Measurements from ENCODE around the gene SLC35F1.

Gene SLC35F1

GRCh38 chr6:118044275-118044674, 137.2 kb downstream of the SLC35F1 start:
- no peak overlapping the region for H2BK5ac ChIP-seq (ENCODE audit: low read length)
- H4K91ac ChIP-seq (ENCODE audit: low read depth, low read length, poor library complexity) = no peak overlapping the region
- WGBS, 2 donors (ENCODE audit: extremely low coverage in 2 of 2, insufficient read length in 2 of 2, insufficient replicate concordance in 1 of 2) = no CpG with 5 or more reads among the region's 2 CpGs
- H3K9me3 ChIP-seq (replicated peaks in 1 of 2; ENCODE audit: control insufficient read depth in 2 of 2, insufficient read depth in 1 of 2, low read depth in 1 of 2, low read length in 2 of 2) = no peaks in the 10 kb centered on the region
- no peak overlapping the region for H3K14ac ChIP-seq (ENCODE audit: low read length)
- H3K4me2 ChIP-seq (ENCODE audit: insufficient read depth, low read length, poor library complexity, severe bottlenecking) = no peak overlapping the region
- no peak overlapping the region for H4K8ac ChIP-seq (ENCODE audit: low read depth, low read length)
- H3K4me3 ChIP-seq (ENCODE audit: low read length in 2 of 2) = no peak overlapping the region
- H2AK5ac ChIP-seq (ENCODE audit: low read depth, low read length) = no peak overlapping the region
- H2AFZ ChIP-seq (ENCODE audit: low read length) = no peak overlapping the region
- no peak overlapping the region for H3K18ac ChIP-seq (ENCODE audit: low read length)
- peaks cover 4% of the 10 kb centered on the region in 2 donors for H3K4me1 ChIP-seq (ENCODE audit: control insufficient read depth in 2 of 2, insufficient read depth in 1 of 2, low read depth in 1 of 2, low read length in 2 of 2)
- H3K36me3 ChIP-seq (replicated peaks in 1 of 2; ENCODE audit: control insufficient read depth in 2 of 2, insufficient read depth in 2 of 2, low read length in 2 of 2) = no peaks in the 10 kb centered on the region
- no peak overlapping the region for H3K9ac ChIP-seq (ENCODE audit: low read depth, low read length, poor library complexity)
- no peaks in the 10 kb centered on the region for H3K79me1 ChIP-seq (ENCODE audit: low read depth, low read length)
- H3K27me3 ChIP-seq (ENCODE audit: control insufficient read depth in 3 of 3, insufficient read depth in 3 of 3, low read depth in 1 of 3, low read length in 3 of 3) = no peaks in the 10 kb centered on the region
- no peak for DNase-seq (ENCODE audit: low spot score)
- H2BK120ac ChIP-seq (ENCODE audit: low read depth, low read length) = no peak overlapping the region
- no peak overlapping the region for H3K4ac ChIP-seq (ENCODE audit: low read length)
- no peak overlapping the region for H3K27ac ChIP-seq (replicated peaks; ENCODE audit: low read length)
- no peak overlapping the region for H3K23ac ChIP-seq (ENCODE audit: low read depth, low read length, poor library complexity)
- no peak overlapping the region for H2BK12ac ChIP-seq (ENCODE audit: low read length)
- no peak overlapping the region for H2BK15ac ChIP-seq (ENCODE audit: low read length)

- Histone ChIP-seq H3K4me3 (ENCODE audit: low read length in 2 of 2) (no peak overlapping the region), H3K36me3 (replicated peaks in 1 of 2; ENCODE audit: control insufficient read depth in 2 of 2, insufficient read depth in 2 of 2, low read length in 2 of 2) (no peaks in the 10 kb centered on the region)
- no CpG with 5 or more reads among the region's 1 CpG for WGBS, 2 donors (ENCODE audit: extremely low coverage in 2 of 2, insufficient read length in 2 of 2, insufficient replicate concordance in 1 of 2)
Measured at GRCh38 chr6:118054082-118054481, 147.0 kb downstream of the SLC35F1 start.

GRCh38 chr6:118061666-118062065, 154.6 kb downstream of the SLC35F1 start:
- Histone ChIP-seq H2BK12ac (ENCODE audit: low read length) (no peak overlapping the region), H3K18ac (ENCODE audit: low read length) (no peak overlapping the region), H4K91ac (ENCODE audit: low read depth, low read length, poor library complexity) (no peak overlapping the region), H3K27me3 (ENCODE audit: control insufficient read depth in 3 of 3, insufficient read depth in 3 of 3, low read depth in 1 of 3, low read length in 3 of 3) (no peaks in the 10 kb centered on the region), H3K79me1 (ENCODE audit: low read depth, low read length) (no peaks in the 10 kb centered on the region), H3K4me3 (ENCODE audit: low read length in 2 of 2) (no peak overlapping the region), H2BK5ac (ENCODE audit: low read length) (no peak overlapping the region), H2BK15ac (ENCODE audit: low read length) (no peak overlapping the region), H2AFZ (ENCODE audit: low read length) (no peak overlapping the region), H3K27ac (replicated peaks; ENCODE audit: low read length) (no peak overlapping the region), H2AK5ac (ENCODE audit: low read depth, low read length) (no peak overlapping the region), H3K4ac (ENCODE audit: low read length) (no peak overlapping the region), H4K8ac (ENCODE audit: low read depth, low read length) (no peak overlapping the region), H3K14ac (ENCODE audit: low read length) (no peak overlapping the region), H3K4me1 (ENCODE audit: control insufficient read depth in 2 of 2, insufficient read depth in 1 of 2, low read depth in 1 of 2, low read length in 2 of 2) (no peaks in the 10 kb centered on the region), H3K9ac (ENCODE audit: low read depth, low read length, poor library complexity) (no peak overlapping the region), H3K36me3 (replicated peaks in 1 of 2; ENCODE audit: control insufficient read depth in 2 of 2, insufficient read depth in 2 of 2, low read length in 2 of 2) (no peaks in the 10 kb centered on the region), H2BK120ac (ENCODE audit: low read depth, low read length) (no peak overlapping the region), H3K9me3 (replicated peaks in 1 of 2; ENCODE audit: control insufficient read depth in 2 of 2, insufficient read depth in 1 of 2, low read depth in 1 of 2, low read length in 2 of 2) (peaks cover 3 to 21% of the 10 kb centered on the region in 2 donors), H3K4me2 (ENCODE audit: insufficient read depth, low read length, poor library complexity, severe bottlenecking) (no peak overlapping the region), H3K23ac (ENCODE audit: low read depth, low read length, poor library complexity) (no peak overlapping the region)
- DNase-seq (ENCODE audit: low spot score) = no peak
- WGBS, 2 donors (ENCODE audit: extremely low coverage in 2 of 2, insufficient read length in 2 of 2, insufficient replicate concordance in 1 of 2) = no CpG with 5 or more reads among the region's 8 CpGs

More at GRCh38 chr6:118054082-118054481, 147.0 kb downstream of the SLC35F1 start:
- no peak overlapping the region for H2BK12ac ChIP-seq (ENCODE audit: low read length)
- H4K8ac ChIP-seq (ENCODE audit: low read depth, low read length) = no peak overlapping the region
- H2AK5ac ChIP-seq (ENCODE audit: low read depth, low read length) = no peak overlapping the region
- H3K18ac ChIP-seq (ENCODE audit: low read length) = no peak overlapping the region
- no peak overlapping the region for H3K4me2 ChIP-seq (ENCODE audit: insufficient read depth, low read length, poor library complexity, severe bottlenecking)
- H2BK5ac ChIP-seq (ENCODE audit: low read length) = no peak overlapping the region
- H3K9me3 ChIP-seq (replicated peaks in 1 of 2; ENCODE audit: control insufficient read depth in 2 of 2, insufficient read depth in 1 of 2, low read depth in 1 of 2, low read length in 2 of 2) = peaks cover 0 to 2% of the 10 kb centered on the region in 2 donors
- no peak overlapping the region for H3K9ac ChIP-seq (ENCODE audit: low read depth, low read length, poor library complexity)
- no peak overlapping the region for H3K23ac ChIP-seq (ENCODE audit: low read depth, low read length, poor library complexity)
- no peaks in the 10 kb centered on the region for H3K27me3 ChIP-seq (ENCODE audit: control insufficient read depth in 3 of 3, insufficient read depth in 3 of 3, low read depth in 1 of 3, low read length in 3 of 3)
- no peak overlapping the region for H2BK120ac ChIP-seq (ENCODE audit: low read depth, low read length)
- H3K79me1 ChIP-seq (ENCODE audit: low read depth, low read length) = no peaks in the 10 kb centered on the region
- no peak overlapping the region for H4K91ac ChIP-seq (ENCODE audit: low read depth, low read length, poor library complexity)
- DNase-seq (ENCODE audit: low spot score) = no peak
- no peak overlapping the region for H3K14ac ChIP-seq (ENCODE audit: low read length)
- no peak overlapping the region for H2BK15ac ChIP-seq (ENCODE audit: low read length)
- H3K4me1 ChIP-seq (ENCODE audit: control insufficient read depth in 2 of 2, insufficient read depth in 1 of 2, low read depth in 1 of 2, low read length in 2 of 2) = no peaks in the 10 kb centered on the region
- H2AFZ ChIP-seq (ENCODE audit: low read length) = no peak overlapping the region
- H3K27ac ChIP-seq (replicated peaks; ENCODE audit: low read length) = no peak overlapping the region
- H3K4ac ChIP-seq (ENCODE audit: low read length) = no peak overlapping the region

GRCh38 chr6:118080547-118080946, 173.5 kb downstream of the SLC35F1 start:
- Histone ChIP-seq H3K14ac (ENCODE audit: low read length) (no peak overlapping the region), H3K9me3 (replicated peaks in 1 of 2; ENCODE audit: control insufficient read depth in 2 of 2, insufficient read depth in 1 of 2, low read depth in 1 of 2, low read length in 2 of 2) (peaks cover 0 to 12% of the 10 kb centered on the region in 2 donors), H3K27ac (replicated peaks; ENCODE audit: low read length) (no peak overlapping the region), H3K27me3 (ENCODE audit: control insufficient read depth in 3 of 3, insufficient read depth in 3 of 3, low read depth in 1 of 3, low read length in 3 of 3) (no peaks in the 10 kb centered on the region), H3K4me2 (ENCODE audit: insufficient read depth, low read length, poor library complexity, severe bottlenecking) (no peak overlapping the region), H2BK12ac (ENCODE audit: low read length) (no peak overlapping the region), H3K18ac (ENCODE audit: low read length) (no peak overlapping the region), H3K4me3 (ENCODE audit: low read length in 2 of 2) (no peak overlapping the region), H3K4me1 (ENCODE audit: control insufficient read depth in 2 of 2, insufficient read depth in 1 of 2, low read depth in 1 of 2, low read length in 2 of 2) (no peaks in the 10 kb centered on the region), H2AK5ac (ENCODE audit: low read depth, low read length) (no peak overlapping the region), H2BK15ac (ENCODE audit: low read length) (no peak overlapping the region), H3K23ac (ENCODE audit: low read depth, low read length, poor library complexity) (no peak overlapping the region), H2BK120ac (ENCODE audit: low read depth, low read length) (no peak overlapping the region), H3K4ac (ENCODE audit: low read length) (no peak overlapping the region), H2AFZ (ENCODE audit: low read length) (no peak overlapping the region), H2BK5ac (ENCODE audit: low read length) (no peak overlapping the region), H3K36me3 (replicated peaks in 1 of 2; ENCODE audit: control insufficient read depth in 2 of 2, insufficient read depth in 2 of 2, low read length in 2 of 2) (peaks cover 0 to 4% of the 10 kb centered on the region in 2 donors), H3K9ac (ENCODE audit: low read depth, low read length, poor library complexity) (no peak overlapping the region), H4K8ac (ENCODE audit: low read depth, low read length) (no peak overlapping the region), H4K91ac (ENCODE audit: low read depth, low read length, poor library complexity) (no peak overlapping the region), H3K79me1 (ENCODE audit: low read depth, low read length) (no peaks in the 10 kb centered on the region)
- no peak for DNase-seq (ENCODE audit: low spot score)
- WGBS, 2 donors (ENCODE audit: extremely low coverage in 2 of 2, insufficient read length in 2 of 2, insufficient replicate concordance in 1 of 2) = no CpG with 5 or more reads among the region's 2 CpGs

All from neuronal stem cell (in vitro differentiated cells).